DND-41 (cell line): Measurements from ENCODE around the gene ANKS1B.

Experiments
- ATAC-seq: fragments of 200-7000 bp; cut with Tn5 transposase; 3 replicates; pipeline ENCODE4 v1.9.1; 2021; ENCODE audit warnings: low read depth; ENCODE audit not compliant: insufficient read depth
- DNase-seq: peaks from one replicate; pipeline ENCODE4 v3.0.0-alpha.2; 2020
- H2AFZ ChIP-seq: 2 replicates; pipeline ENCODE4 v1.6.0; 2012; ENCODE audit warnings: low read depth, low read length
- H3K27ac ChIP-seq: 2 replicates; pipeline ENCODE4 v1.5.1; 2012; ENCODE audit warnings: low read length, inconsistent platforms
- H3K27me3 ChIP-seq: fragments of 200-600 bp; sonication (generic); 2 replicates; pipeline ENCODE4 v1.6.0; 2012; ENCODE audit warnings: low read length, mild to moderate bottlenecking, inconsistent platforms; ENCODE audit not compliant: insufficient read depth, poor library complexity
- H3K36me3 ChIP-seq: 2 replicates; pipeline ENCODE4 v1.5.1; 2012; ENCODE audit warnings: low read length, inconsistent platforms; ENCODE audit not compliant: insufficient read depth
- H3K4me1 ChIP-seq: 2 replicates; pipeline ENCODE4 v1.5.1; 2012; ENCODE audit warnings: mild to moderate bottlenecking, low read length; ENCODE audit not compliant: insufficient read depth
- H3K4me2 ChIP-seq: 2 replicates; pipeline ENCODE4 v1.6.0; 2012; ENCODE audit warnings: mild to moderate bottlenecking, moderate library complexity, low read length, inconsistent platforms; ENCODE audit not compliant: insufficient read depth
- H3K4me3 ChIP-seq, 2 experiments: fragments of 200-600 bp in 1 of 2; shearing (Covaris generic) in 1 of 2; 2 replicates each; pipeline ENCODE4 v1.5.1; 2012 to 2016; ENCODE audit warnings: inconsistent platforms in 2 of 2, low read length in 2 of 2, mild to moderate bottlenecking in 2 of 2, low read depth in 1 of 2, moderate library complexity in 1 of 2
- H3K79me2 ChIP-seq: 2 replicates; pipeline ENCODE4 v1.6.0; 2012; ENCODE audit warnings: low read length, inconsistent platforms; ENCODE audit not compliant: insufficient read depth
- H3K9ac ChIP-seq: 2 replicates; pipeline ENCODE4 v1.6.0; 2012; ENCODE audit warnings: low read depth, mild to moderate bottlenecking, inconsistent platforms, low read length, moderate library complexity
- H3K9me3 ChIP-seq: 2 replicates; pipeline ENCODE4 v1.5.1; 2012; ENCODE audit warnings: low read length, moderate library complexity, mild to moderate bottlenecking, inconsistent platforms; ENCODE audit not compliant: insufficient read depth, severe bottlenecking
- H4K20me1 ChIP-seq: 2 replicates; pipeline ENCODE4 v1.6.0; 2012; ENCODE audit warnings: low read length; ENCODE audit not compliant: insufficient read depth
- EZH2 ChIP-seq: IDR thresholded peaks from 3 replicates; pipeline ENCODE4 v1.6.1; 2012; ENCODE audit warnings: borderline replicate concordance, low read depth, mild to moderate bottlenecking, moderate library complexity, low read length, inconsistent platforms; ENCODE audit not compliant: severe bottlenecking
- TF ChIP-seq, protein P1 (sequence below): IDR thresholded peaks from 2 replicates; pipeline ENCODE4 v1.5.1; 2012; ENCODE audit warnings: borderline replicate concordance, low read length, moderate library complexity, mild to moderate bottlenecking; ENCODE audit not compliant: poor library complexity, severe bottlenecking; ENCODE audit errors: extremely low read depth

The ANKS1B gene

DNA sequence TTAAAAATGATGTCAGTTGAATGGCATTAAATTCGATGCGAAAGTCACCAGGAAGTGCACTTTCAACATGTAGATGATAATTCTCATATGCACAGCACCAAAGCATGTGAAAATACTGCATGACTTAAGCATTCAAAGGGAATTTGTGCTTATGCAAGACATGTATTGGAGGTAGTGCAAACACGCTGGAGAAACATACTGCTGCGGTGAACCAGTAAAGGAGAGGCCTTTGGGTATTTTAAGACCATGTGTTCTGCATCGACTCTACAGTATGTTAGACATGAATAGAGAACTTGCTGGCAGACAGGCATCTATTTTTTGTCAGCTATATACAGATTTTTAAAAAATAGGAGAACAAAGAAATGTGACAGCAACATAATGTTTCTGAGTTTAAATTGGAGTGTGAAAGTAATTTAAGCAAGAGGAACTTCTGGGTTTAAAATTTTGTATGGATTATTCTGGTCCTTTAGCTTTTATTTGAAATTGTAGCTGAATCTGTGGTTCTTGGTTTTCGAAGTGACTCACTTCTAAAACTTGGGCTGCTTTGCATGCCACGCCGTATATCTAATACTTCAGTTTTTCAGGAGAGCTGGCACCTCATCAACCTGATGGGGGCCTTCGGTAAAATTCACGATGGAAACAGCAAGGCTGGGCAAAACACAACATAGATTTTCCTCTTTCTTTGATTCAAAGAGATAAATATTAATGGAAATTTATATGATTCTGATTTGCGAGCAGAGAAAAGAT is 930.9 kb downstream of the ANKS1B start:
- H3K9ac ChIP-seq, result no peak overlapping the region
- no peaks in the 10 kb centered on the region for H4K20me1 ChIP-seq
- no peak overlapping the region for H3K4me2 ChIP-seq
- DNase-seq (no peak), ATAC-seq (no peak)
- H3K4me1 ChIP-seq, result no peaks in the 10 kb centered on the region
- no peaks in the 10 kb centered on the region for H3K27me3 ChIP-seq
- H3K36me3 ChIP-seq, result no peaks in the 10 kb centered on the region
- no peak for TF ChIP-seq EZH2
- TF ChIP-seq, protein P1, sequence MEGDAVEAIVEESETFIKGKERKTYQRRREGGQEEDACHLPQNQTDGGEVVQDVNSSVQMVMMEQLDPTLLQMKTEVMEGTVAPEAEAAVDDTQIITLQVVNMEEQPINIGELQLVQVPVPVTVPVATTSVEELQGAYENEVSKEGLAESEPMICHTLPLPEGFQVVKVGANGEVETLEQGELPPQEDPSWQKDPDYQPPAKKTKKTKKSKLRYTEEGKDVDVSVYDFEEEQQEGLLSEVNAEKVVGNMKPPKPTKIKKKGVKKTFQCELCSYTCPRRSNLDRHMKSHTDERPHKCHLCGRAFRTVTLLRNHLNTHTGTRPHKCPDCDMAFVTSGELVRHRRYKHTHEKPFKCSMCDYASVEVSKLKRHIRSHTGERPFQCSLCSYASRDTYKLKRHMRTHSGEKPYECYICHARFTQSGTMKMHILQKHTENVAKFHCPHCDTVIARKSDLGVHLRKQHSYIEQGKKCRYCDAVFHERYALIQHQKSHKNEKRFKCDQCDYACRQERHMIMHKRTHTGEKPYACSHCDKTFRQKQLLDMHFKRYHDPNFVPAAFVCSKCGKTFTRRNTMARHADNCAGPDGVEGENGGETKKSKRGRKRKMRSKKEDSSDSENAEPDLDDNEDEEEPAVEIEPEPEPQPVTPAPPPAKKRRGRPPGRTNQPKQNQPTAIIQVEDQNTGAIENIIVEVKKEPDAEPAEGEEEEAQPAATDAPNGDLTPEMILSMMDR, result no peak
- H3K27ac ChIP-seq, result no peak overlapping the region
- no peaks in the 10 kb centered on the region for H3K79me2 ChIP-seq
- H3K9me3 ChIP-seq, result no peaks in the 10 kb centered on the region
- no peak overlapping the region for H3K4me3 ChIP-seq
- no peak overlapping the region for H2AFZ ChIP-seq

DNA sequence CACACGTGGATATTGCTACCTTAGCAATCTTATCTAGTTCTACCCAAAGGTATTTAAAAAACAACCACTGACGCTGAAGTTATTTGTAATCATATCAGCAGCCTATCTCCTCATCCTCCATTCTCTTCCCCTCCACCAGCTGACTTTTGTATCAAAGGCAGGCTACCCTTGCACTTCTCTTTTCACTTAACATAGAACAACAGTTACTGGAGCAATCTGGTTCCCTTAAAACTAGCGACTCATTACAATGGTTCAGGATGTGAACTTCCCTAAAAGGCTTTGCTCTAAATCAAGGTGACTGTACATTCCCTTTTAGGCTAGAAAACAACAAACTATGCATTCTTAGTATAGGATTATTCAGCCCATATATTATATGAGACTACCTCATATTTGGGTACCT is 935.0 kb downstream of the ANKS1B start:
- DNase-seq (no peak), ATAC-seq (no peak)
- H4K20me1 ChIP-seq, result no peaks in the 10 kb centered on the region
- H3K9me3 ChIP-seq, result peaks cover 9% of the 10 kb centered on the region
- H3K4me1 ChIP-seq, result no peaks in the 10 kb centered on the region
- H3K4me3 ChIP-seq, result no peak overlapping the region
- H3K27me3 ChIP-seq, result no peaks in the 10 kb centered on the region
- no peak overlapping the region for H3K9ac ChIP-seq
- H2AFZ ChIP-seq, result no peak overlapping the region
- H3K27ac ChIP-seq, result no peak overlapping the region
- no peaks in the 10 kb centered on the region for H3K36me3 ChIP-seq
- TF ChIP-seq, protein P1, result no peak
- TF ChIP-seq EZH2, result no peak
- no peaks in the 10 kb centered on the region for H3K79me2 ChIP-seq
- no peak overlapping the region for H3K4me2 ChIP-seq

DNA sequence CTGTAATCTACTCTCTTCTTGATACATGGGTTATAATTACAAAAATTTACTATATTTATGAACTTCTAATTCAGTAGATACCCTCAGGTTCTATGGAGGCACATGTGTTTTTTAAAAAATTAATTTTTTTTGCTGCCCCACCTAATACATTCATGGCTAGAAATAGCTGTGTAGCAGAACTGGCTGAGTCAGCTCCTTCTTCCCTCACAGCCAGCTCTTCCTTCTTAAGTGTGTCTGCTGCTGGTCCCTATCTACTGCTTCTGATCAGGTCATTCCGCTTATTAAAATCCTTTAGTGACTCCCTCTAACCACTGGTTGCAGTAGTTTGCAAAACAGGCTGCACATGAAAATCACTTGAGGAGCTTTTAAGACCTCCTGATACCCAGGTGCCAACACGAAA is 939.6 kb downstream of the ANKS1B start:
- ATAC-seq, result no peak

More for the DNA sequence above, 939.6 kb downstream of the ANKS1B start:
- Histone ChIP-seq H3K4me2 (no peak overlapping the region), H3K9ac (no peak overlapping the region), H3K36me3 (no peaks in the 10 kb centered on the region), H3K4me3 (no peak overlapping the region), H3K4me1 (no peaks in the 10 kb centered on the region), H3K79me2 (no peaks in the 10 kb centered on the region), H2AFZ (no peak overlapping the region), H3K27me3 (peaks cover 4% of the 10 kb centered on the region), H3K9me3 (peaks cover 9% of the 10 kb centered on the region), H3K27ac (no peak overlapping the region), H4K20me1 (no peaks in the 10 kb centered on the region)
- TF ChIP-seq EZH2, result no peak
- TF ChIP-seq, protein P1, result no peak
- DNase-seq, result no peak
